Measurements from ENCODE around the gene MYO18B.

DNA sequence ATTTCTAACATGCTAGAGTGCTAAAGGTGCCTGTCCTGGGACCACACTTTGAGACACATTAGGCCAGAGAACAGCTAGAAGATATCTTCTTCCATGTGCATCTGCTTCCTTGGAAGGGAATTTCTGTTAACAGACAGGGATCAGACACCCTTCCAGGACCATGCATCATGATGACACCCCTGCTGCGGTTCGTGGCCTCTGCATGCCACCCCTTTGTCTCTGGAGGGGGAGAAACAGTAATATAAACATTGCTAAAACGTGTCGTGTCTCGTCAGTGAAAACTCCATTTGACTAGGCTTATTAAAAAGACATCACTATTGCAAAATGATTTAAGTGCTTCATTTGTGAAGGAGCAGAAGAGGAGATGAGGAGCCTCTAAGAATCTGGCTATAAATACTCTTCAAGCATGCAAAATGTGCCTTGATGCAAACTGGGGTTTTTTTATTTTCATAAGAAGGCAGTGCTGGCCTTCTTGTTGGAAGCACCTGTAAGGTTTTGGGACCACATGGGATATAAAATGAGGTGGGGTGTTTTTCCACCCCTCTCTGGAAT, 141.6 kb downstream of the MYO18B start:
- TF ChIP-seq, protein P1, sequence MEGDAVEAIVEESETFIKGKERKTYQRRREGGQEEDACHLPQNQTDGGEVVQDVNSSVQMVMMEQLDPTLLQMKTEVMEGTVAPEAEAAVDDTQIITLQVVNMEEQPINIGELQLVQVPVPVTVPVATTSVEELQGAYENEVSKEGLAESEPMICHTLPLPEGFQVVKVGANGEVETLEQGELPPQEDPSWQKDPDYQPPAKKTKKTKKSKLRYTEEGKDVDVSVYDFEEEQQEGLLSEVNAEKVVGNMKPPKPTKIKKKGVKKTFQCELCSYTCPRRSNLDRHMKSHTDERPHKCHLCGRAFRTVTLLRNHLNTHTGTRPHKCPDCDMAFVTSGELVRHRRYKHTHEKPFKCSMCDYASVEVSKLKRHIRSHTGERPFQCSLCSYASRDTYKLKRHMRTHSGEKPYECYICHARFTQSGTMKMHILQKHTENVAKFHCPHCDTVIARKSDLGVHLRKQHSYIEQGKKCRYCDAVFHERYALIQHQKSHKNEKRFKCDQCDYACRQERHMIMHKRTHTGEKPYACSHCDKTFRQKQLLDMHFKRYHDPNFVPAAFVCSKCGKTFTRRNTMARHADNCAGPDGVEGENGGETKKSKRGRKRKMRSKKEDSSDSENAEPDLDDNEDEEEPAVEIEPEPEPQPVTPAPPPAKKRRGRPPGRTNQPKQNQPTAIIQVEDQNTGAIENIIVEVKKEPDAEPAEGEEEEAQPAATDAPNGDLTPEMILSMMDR (IDR thresholded peaks at IDR 0.05): no peak
- no peak for TF ChIP-seq POLR2A (IDR thresholded peaks at IDR 0.05)

Data from ovary (tissue), 3 donors.